A673 (cell line): Measurements from ENCODE around the gene SLC7A5. TPM values are rescaled to one million over a fixed set of nuclear protein-coding genes. Genes with fewer than 3 reads are reported as not detected.

ENCODE experiments used
- BruUV-seq: library from RNA; stranded (reverse); fragments of 400-500 nt; replicated peaks from 2 replicates; lab custom pipeline; 2021; lab: Mats Ljungman, UMichigan
- CTCF ChIA-PET: fragments of 300-600 bp; sonication (Branson Sonifier 250); formaldehyde crosslinking; loops from one replicate; lab custom pipeline; 2022; ENCODE audit warnings: antibody characterized with exemption; lab: Charles Lee
- POLR2A ChIA-PET: fragments of 300-600 bp; sonication (Branson Sonifier 250); formaldehyde crosslinking; loops from one replicate; lab custom pipeline; 2022; ENCODE audit warnings: antibody characterized with exemption; ENCODE audit not compliant: low non-redundant PET; lab: Charles Lee
- DNase-seq: peaks from one replicate; pipeline ENCODE4 v3.0.0-alpha.2; 2015; ENCODE audit warnings: low spot score
- H3K27ac ChIP-seq: fragments of 200-600 bp; sonication (generic); 2 replicates; pipeline ENCODE4 v1.5.1; 2016; ENCODE audit warnings: mixed run types, low read depth, mild to moderate bottlenecking, mixed read lengths, antibody characterized with exemption, low read length; ENCODE audit not compliant: poor library complexity, severe bottlenecking
- H3K27me3 ChIP-seq: fragments of 200-600 bp; sonication (generic); replicated peaks from 2 replicates; pipeline ENCODE4 v1.6.1; 2017; ENCODE audit warnings: mixed run types, low read depth, mild to moderate bottlenecking, mixed read lengths, antibody characterized with exemption, low read length; ENCODE audit not compliant: insufficient read depth, poor library complexity
- H3K36me3 ChIP-seq: fragments of 200-600 bp; sonication (generic); 2 replicates; pipeline ENCODE4 v1.6.1; 2016; ENCODE audit warnings: mixed run types, mild to moderate bottlenecking, mixed read lengths, antibody characterized with exemption, low read length; ENCODE audit not compliant: insufficient read depth, poor library complexity, severe bottlenecking
- H3K4me1 ChIP-seq: fragments of 200-600 bp; sonication (generic); 2 replicates; pipeline ENCODE4 v1.6.1; 2017; ENCODE audit warnings: mixed run types, mild to moderate bottlenecking, mixed read lengths, antibody characterized with exemption, low read length; ENCODE audit not compliant: insufficient read depth, poor library complexity, severe bottlenecking
- H3K4me3 ChIP-seq: fragments of 200-600 bp; sonication (generic); 2 replicates; pipeline ENCODE4 v1.5.1; 2016; ENCODE audit warnings: low read depth, mixed run types, mild to moderate bottlenecking, mixed read lengths, low read length; ENCODE audit not compliant: poor library complexity, severe bottlenecking
- H3K9me3 ChIP-seq: fragments of 200-600 bp; sonication (generic); 2 replicates; pipeline ENCODE4 v1.6.1; 2016; ENCODE audit warnings: mixed run types, low read depth, mild to moderate bottlenecking, mixed read lengths, antibody characterized with exemption, low read length; ENCODE audit not compliant: poor library complexity, severe bottlenecking
- EZH2 ChIP-seq: fragments of 200-600 bp; sonication (generic); IDR thresholded peaks from 2 replicates; pipeline ENCODE4 v1.6.1; 2017; ENCODE audit warnings: borderline replicate concordance, low read depth, mild to moderate bottlenecking, mixed read lengths, antibody characterized with exemption, low read length; ENCODE audit not compliant: poor library complexity, severe bottlenecking
- intact Hi-C: fragments of 100-400 bp; cut with micrococcal nuclease; formaldehyde crosslinking; loops from one replicate; pipeline ENCODE4 v1.10.0; 2022; ENCODE audit not compliant: unreplicated experiment
- total RNA-seq: library from RNA; stranded (reverse); gene quantifications from 2 replicates; pipeline ENCODE4 v1.2.3, GENCODE V29; 2021
- TF ChIP-seq, protein P1 (sequence below): fragments of 300-800, 200-600 bp; sonication (generic); conservative IDR thresholded peaks from 2 replicates; pipeline ENCODE4 v1.5.1; 2017; ENCODE audit warnings: low read depth, mild to moderate bottlenecking, antibody characterized with exemption, low read length, moderate library complexity, mixed read lengths

SLC7A5 gene
- total RNA-seq, 1 experiment from 2014 or later, result 371 TPM

DNA sequence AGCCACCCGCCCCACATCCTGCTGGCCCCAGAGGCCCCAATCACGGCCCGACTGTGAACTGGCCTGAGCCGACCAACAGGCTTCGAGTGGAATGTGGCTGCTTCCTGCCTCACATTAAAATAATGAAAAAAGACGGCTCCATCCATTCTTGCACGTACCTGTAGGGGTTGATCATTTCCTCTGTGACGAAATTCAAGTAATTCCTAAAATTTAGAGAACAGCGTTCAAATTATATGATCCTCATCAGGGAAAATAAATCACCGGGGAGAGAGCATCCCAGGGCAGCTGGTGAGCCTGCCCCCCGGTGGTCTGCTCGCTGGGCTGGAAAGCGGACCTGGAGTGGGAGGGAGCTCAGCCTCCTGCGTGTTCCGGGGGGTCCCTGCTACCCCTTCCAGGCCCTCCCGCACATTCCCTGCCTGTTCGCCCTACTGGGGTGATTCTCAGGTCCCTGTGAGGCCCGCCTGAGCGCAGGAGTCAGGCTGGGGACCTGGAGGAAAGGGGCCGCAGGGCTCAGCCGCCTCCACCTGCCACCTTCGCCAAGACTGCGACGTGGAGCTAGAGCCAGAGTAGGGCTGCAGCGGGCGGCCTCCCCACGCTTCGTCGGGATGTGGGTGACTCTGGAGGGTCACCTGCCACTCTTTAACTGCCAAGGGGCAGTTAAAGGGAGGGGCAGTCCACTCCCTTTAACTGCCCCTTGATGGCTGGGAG is 28.9 kb downstream of the SLC7A5 start:
- no peak for DNase-seq
- ChIA-PET POLR2A (no interaction called here), CTCF (no interaction called here)
- peak overlapping the region; percentile 91 for H3K27ac ChIP-seq
- no peaks in the 10 kb centered on the region for H3K27me3 ChIP-seq
- BruUV-seq, result no TSS peak
- intact Hi-C loops, result no loop called here
- H3K4me1 ChIP-seq, result peaks cover 65% of the 10 kb centered on the region
- TF ChIP-seq, protein P1, sequence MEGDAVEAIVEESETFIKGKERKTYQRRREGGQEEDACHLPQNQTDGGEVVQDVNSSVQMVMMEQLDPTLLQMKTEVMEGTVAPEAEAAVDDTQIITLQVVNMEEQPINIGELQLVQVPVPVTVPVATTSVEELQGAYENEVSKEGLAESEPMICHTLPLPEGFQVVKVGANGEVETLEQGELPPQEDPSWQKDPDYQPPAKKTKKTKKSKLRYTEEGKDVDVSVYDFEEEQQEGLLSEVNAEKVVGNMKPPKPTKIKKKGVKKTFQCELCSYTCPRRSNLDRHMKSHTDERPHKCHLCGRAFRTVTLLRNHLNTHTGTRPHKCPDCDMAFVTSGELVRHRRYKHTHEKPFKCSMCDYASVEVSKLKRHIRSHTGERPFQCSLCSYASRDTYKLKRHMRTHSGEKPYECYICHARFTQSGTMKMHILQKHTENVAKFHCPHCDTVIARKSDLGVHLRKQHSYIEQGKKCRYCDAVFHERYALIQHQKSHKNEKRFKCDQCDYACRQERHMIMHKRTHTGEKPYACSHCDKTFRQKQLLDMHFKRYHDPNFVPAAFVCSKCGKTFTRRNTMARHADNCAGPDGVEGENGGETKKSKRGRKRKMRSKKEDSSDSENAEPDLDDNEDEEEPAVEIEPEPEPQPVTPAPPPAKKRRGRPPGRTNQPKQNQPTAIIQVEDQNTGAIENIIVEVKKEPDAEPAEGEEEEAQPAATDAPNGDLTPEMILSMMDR, result no peak
- TF ChIP-seq EZH2, result no peak
- no peaks in the 10 kb centered on the region for H3K9me3 ChIP-seq
- no peak overlapping the region for H3K4me3 ChIP-seq
- H3K36me3 ChIP-seq, result peaks cover 81% of the 10 kb centered on the region

DNA sequence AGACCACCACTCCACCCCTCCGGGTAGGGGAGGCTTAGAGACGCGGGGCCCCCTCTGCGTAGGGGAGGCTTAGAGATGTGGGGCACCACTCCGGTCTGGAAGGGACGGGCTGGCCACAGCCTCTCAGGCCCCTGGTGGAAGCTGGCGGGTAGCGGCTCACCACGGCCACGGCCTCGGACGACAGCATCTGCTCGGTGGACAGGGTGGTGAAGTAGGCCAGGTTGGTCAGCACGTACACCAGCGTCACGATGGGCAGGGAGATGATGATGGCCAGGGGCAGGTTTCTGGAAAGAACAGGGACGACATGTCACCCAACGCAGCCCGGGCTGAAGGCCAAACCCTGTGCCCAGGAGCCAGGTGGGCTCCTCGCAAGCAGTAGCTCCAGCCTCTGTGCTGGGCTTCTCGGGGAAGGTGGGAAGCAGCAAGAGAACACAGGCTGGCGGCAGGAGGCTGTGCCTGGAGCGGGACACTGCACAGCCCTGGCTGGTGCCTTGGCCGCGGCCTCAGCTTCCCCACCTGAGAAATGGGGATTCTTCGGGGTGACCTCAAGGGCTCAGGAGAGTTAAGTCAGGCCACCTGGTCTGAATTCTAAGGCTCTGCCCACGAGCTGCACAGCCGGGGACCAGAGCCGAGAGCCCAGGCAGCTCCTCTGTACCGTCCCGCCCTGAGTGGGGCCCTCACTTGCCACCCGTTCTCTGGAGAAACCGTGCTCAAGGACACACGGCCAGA is 29.6 kb downstream of the SLC7A5 start:
- H3K4me1 ChIP-seq, result peaks cover 66% of the 10 kb centered on the region
- TF ChIP-seq, protein P1, result no peak
- TF ChIP-seq EZH2, result no peak
- H3K27me3 ChIP-seq, result no peaks in the 10 kb centered on the region
- H3K4me3 ChIP-seq, result no peak overlapping the region
- CTCF ChIA-PET, result no interaction called here
- H3K36me3 ChIP-seq, result peaks cover 88% of the 10 kb centered on the region
- peak overlapping the region; percentile 91 for H3K27ac ChIP-seq
- BruUV-seq, result no TSS peak
- intact Hi-C loops, result loop anchor here (5.0 kb wide), 1 partner anchor 62 kb away; no protein-coding TSS in a partner anchor
- H3K9me3 ChIP-seq, result no peaks in the 10 kb centered on the region
- no peak for DNase-seq
- POLR2A ChIA-PET, result no interaction called here

DNA sequence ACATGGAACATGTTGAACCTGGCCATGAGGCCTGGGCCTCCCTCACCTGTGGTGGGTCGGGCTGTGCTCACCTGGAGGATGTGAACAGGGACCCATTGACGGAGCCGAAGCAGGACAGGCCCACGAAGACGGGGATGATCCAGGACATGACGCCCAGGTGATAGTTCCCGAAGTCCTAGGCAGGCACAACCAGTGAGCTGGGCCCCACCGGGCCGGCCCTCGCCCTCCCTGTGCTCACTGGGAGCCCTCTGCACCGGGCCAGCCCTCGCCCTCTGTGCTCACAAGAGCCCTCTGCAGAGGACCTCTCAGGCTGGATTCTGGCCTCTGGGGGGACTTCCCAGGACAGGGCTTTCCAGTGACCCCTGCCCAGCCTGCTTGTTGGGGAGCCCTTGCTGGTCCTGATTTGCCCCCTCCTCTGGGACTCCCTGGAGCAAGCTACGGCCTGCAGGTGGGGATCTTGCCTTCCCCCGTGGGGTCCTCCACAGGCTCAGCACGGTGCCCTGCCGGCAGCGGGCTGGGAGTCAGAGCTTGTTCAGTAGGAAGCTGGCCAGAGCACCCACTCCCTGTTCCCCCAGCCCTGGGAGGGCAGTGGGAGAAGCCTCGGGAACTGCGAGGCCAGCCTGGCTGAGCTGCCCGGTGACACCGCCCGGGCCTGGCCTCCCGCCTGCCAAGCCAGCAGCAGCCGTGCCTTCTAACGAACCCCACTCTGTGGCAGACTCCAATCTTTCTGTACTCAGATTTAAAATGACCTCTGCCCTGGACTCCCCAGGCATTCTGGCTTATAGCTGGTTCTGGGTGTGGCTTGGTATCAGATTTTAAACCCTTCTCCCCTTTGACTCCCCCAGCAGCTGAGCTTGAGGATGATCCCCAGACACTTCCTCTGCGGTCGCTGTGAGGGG is 30.4 kb downstream of the SLC7A5 start:
- POLR2A ChIA-PET, result no interaction called here
- no peaks in the 10 kb centered on the region for H3K27me3 ChIP-seq
- no TSS peak for BruUV-seq
- peaks cover 67% of the 10 kb centered on the region for H3K4me1 ChIP-seq
- intact Hi-C loops, result loop anchor here (5.0 kb wide), 1 partner anchor 62 kb away; no protein-coding TSS in a partner anchor
- no peak overlapping the region for H3K4me3 ChIP-seq
- H3K9me3 ChIP-seq, result no peaks in the 10 kb centered on the region
- no peak for TF ChIP-seq EZH2
- TF ChIP-seq, protein P1, result no peak
- H3K36me3 ChIP-seq, result peaks cover 96% of the 10 kb centered on the region
- CTCF ChIA-PET, result interaction anchor here (1.6 to 3.2 kb wide), 2 partner anchors 11 to 59 kb away, joined by 3 to 25 read pairs; no protein-coding TSS in a partner anchor
- H3K27ac ChIP-seq, result peak overlapping the region; percentile 91
- DNase-seq, result no peak
